ENCODE results near the gene KCTD11. TPM values are rescaled to one million over a fixed set of nuclear protein-coding genes. Genes with fewer than 3 reads are reported as not detected.
"Not testable (repeated sequence)": the region's sequence is repeated elsewhere in the genome, so short reads cannot be mapped to it uniquely, and the experiment has no call there.

Gene KCTD11
- total RNA-seq, 1 donor from 2014 or later, result 8.9 TPM

DNA sequence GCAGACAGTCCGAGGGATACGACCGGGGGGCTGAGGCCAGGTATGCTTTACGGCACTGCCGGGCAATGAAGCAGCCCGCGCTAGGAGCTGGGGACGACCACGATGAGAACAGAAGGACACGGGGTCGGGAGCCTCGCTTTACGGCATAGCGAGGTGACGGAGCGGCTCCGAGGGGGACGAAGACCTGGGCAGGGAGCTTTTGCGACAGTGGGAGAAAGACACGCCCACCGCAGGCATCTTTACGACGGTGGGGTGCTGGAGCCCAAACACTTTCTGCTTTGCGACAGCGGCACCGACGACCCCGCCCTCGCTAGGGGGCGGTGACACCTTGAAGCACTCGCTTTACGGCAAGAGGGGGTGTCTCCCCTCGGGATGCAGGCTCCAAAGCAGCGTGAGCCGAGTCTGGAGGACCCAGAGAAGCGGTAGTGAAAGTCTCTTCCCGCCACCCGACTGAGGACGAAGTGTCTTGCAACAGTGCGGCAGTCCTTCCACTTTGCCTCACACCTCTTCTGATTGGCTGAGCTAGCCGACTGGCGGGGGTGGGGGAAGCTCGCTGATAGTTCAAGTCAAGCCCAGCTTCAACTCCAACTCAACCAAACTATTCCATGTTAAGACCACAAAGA is 22.5 kb upstream of the KCTD11 start:
- H3K27ac ChIP-seq, result peak overlapping the region; percentile 92
- H3K27me3 ChIP-seq, result no peaks in the 10 kb centered on the region
- H3K36me3 ChIP-seq, result peaks cover 3% of the 10 kb centered on the region
- TF ChIP-seq, protein P1, sequence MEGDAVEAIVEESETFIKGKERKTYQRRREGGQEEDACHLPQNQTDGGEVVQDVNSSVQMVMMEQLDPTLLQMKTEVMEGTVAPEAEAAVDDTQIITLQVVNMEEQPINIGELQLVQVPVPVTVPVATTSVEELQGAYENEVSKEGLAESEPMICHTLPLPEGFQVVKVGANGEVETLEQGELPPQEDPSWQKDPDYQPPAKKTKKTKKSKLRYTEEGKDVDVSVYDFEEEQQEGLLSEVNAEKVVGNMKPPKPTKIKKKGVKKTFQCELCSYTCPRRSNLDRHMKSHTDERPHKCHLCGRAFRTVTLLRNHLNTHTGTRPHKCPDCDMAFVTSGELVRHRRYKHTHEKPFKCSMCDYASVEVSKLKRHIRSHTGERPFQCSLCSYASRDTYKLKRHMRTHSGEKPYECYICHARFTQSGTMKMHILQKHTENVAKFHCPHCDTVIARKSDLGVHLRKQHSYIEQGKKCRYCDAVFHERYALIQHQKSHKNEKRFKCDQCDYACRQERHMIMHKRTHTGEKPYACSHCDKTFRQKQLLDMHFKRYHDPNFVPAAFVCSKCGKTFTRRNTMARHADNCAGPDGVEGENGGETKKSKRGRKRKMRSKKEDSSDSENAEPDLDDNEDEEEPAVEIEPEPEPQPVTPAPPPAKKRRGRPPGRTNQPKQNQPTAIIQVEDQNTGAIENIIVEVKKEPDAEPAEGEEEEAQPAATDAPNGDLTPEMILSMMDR (IDR thresholded peaks at IDR 0.05), result no peak
- H3K9me3 ChIP-seq, result no peaks in the 10 kb centered on the region
- DNase-seq (peak; percentile 99), ATAC-seq (peak; percentile 94)
- intact Hi-C loops (cut with DNase I), result no loop called here
- peaks cover 15% of the 10 kb centered on the region for H3K4me1 ChIP-seq
- H3K4me3 ChIP-seq, result peak overlapping the region; percentile 87

- H3K4me3 ChIP-seq, result peak overlapping the region; percentile 87
- TF ChIP-seq, protein P1 (IDR thresholded peaks at IDR 0.05), result no peak
- H3K36me3 ChIP-seq, result no peaks in the 10 kb centered on the region
- peaks cover 15% of the 10 kb centered on the region for H3K4me1 ChIP-seq
- intact Hi-C loops (cut with DNase I), result no loop called here
- peak overlapping the region; percentile 92 for H3K27ac ChIP-seq
- no peaks in the 10 kb centered on the region for H3K27me3 ChIP-seq
- ATAC-seq (peak; percentile 53), DNase-seq (peak; percentile 85)
- H3K9me3 ChIP-seq, result no peaks in the 10 kb centered on the region
Observed at GRCh38 chr17:7329997-7330637, 21.8 kb upstream of the KCTD11 start.

DNA sequence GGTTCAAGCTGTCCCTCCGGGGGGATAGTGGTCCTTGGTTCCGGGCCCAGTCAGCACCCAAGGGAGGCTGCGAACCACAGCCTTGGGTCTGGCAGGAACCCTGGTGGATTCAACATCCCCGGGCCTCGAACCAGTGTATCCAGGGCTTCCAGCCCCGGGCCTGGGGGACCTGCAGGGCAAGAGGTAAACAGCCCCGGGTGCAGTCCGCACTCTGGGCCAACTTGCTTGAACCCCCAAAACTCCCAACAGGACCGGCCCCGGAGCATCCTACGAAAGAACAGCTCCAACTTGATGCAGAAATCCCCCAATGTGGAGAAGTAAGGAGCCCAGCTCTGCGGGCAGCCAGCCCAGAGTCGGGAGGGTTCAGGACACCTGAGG is 21.3 kb upstream of the KCTD11 start:
- Histone ChIP-seq H3K36me3 (no peaks in the 10 kb centered on the region), H3K27ac (peak overlapping the region; percentile 92), H3K4me3 (peak overlapping the region; percentile 87), H3K9me3 (no peaks in the 10 kb centered on the region), H3K27me3 (no peaks in the 10 kb centered on the region), H3K4me1 (peaks cover 15% of the 10 kb centered on the region)
- intact Hi-C loops (cut with DNase I), result no loop called here
- ATAC-seq (no peak), DNase-seq (no peak)
- TF ChIP-seq, protein P1 (IDR thresholded peaks at IDR 0.05), result no peak

GRCh38 chr17:7332111-7332510 is 19.9 kb upstream of the KCTD11 start:
- Histone ChIP-seq H3K27ac (no peak overlapping the region), H3K36me3 (no peaks in the 10 kb centered on the region), H3K27me3 (no peaks in the 10 kb centered on the region), H3K4me1 (peaks cover 15% of the 10 kb centered on the region), H3K9me3 (no peaks in the 10 kb centered on the region), H3K4me3 (no peak overlapping the region)
- intact Hi-C loops (cut with DNase I), result no loop called here
- no peak for ATAC-seq
- TF ChIP-seq, protein P1 (IDR thresholded peaks at IDR 0.05), result no peak
- DNase-seq, result no peak

DNA sequence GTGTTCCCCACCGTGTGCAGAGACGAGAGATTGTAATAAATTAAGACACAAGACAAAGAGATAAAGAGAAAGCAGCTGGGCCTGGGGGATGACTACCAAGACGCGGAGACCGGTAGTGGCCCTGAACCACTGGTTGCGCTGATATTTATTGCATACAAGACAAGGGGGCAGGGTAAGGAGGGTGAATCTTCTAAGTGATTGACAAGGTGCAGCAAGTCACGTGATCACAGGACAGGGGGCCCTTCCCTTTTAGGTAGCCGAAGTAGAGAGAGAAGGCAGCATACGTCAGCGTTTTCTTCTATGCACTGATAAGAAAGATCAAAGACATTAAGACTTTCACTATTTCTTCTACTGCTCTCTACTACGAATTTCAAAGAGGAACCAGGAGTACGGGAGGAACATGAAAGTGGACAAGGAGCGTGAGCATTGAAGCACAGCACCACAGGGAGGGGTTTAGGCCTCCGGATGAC is 19.3 kb upstream of the KCTD11 start:
- H3K4me3 ChIP-seq; H3K27me3 ChIP-seq; H3K27ac ChIP-seq; intact Hi-C loops (cut with DNase I); DNase-seq; H3K9me3 ChIP-seq; ATAC-seq; H3K36me3 ChIP-seq: not testable (repeated sequence)
- H3K4me1 ChIP-seq, result peaks cover 15% of the 10 kb centered on the region

GRCh38 chr17:7334938-7335538 is 16.9 kb upstream of the KCTD11 start:
- H3K27ac ChIP-seq, result no peak overlapping the region
- no peaks in the 10 kb centered on the region for H3K27me3 ChIP-seq
- DNase-seq (no peak), ATAC-seq (no peak)
- H3K36me3 ChIP-seq, result no peaks in the 10 kb centered on the region
- intact Hi-C loops (cut with DNase I), result no loop called here
- H3K4me3 ChIP-seq, result no peak overlapping the region
- no peaks in the 10 kb centered on the region for H3K9me3 ChIP-seq
- TF ChIP-seq, protein P1 (IDR thresholded peaks at IDR 0.05), result no peak
- H3K4me1 ChIP-seq, result peaks cover 6% of the 10 kb centered on the region

DNA sequence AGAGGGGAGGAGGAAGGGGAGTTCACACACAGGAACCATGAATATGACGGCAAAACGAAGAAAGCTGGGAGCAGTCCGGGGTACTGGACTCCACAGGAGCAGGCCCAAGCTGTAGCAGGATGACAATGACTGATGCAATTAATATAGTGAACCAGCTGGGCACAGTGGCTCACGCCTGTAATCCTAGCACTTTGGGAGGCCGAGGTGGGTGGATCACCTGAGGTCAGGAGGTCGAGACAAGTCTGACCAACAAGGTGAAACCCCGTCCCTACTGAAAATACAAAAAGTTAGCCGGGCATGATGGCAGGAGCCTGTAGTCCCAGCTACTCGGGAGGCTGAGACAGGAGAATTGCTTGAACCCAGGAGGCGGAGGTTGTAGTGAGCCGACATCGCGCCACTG is 16.2 kb upstream of the KCTD11 start:
- H3K4me1 ChIP-seq; H3K9me3 ChIP-seq; DNase-seq; intact Hi-C loops (cut with DNase I); H3K27ac ChIP-seq; H3K27me3 ChIP-seq; H3K36me3 ChIP-seq; H3K4me3 ChIP-seq; ATAC-seq: not testable (repeated sequence)
